Kasumi-1 (cell line): ENCODE measurements around the gene TBC1D1.
A peak's percentile ranks its signal among the peaks of the same experiment; 100 is the strongest.

ENCODE experiments used
- DNase-seq, 2 experiments: peaks; one replicate each; lab custom pipeline; 2025; lab: John Stamatoyannopoulos, UW

The TBC1D1 gene

GRCh38 chr4:38169524-38169923 is 278.6 kb downstream of the TBC1D1 start:
- no peak for DNase-seq

- no peak for DNase-seq
Measured at GRCh38 chr4:38170338-38171169, 279.7 kb downstream of the TBC1D1 start.

- no peak for DNase-seq
Measured at GRCh38 chr4:38172078-38172477, 281.2 kb downstream of the TBC1D1 start.

- DNase-seq: no peak
Measured at GRCh38 chr4:38173935-38174518, 283.1 kb downstream of the TBC1D1 start.

- peak; percentile 62 to 69 for DNase-seq
Measured at GRCh38 chr4:38174801-38175200, 283.9 kb downstream of the TBC1D1 start.

- DNase-seq: no peak
Measured at GRCh38 chr4:38176165-38176564, 285.3 kb downstream of the TBC1D1 start.

GRCh38 chr4:38177035-38177546 is 286.2 kb downstream of the TBC1D1 start:
- DNase-seq: peak; percentile 64 to 66

GRCh38 chr4:38177641-38178391 is 286.9 kb downstream of the TBC1D1 start:
- DNase-seq: no peak

GRCh38 chr4:38178392-38178995 is 287.6 kb downstream of the TBC1D1 start:
- DNase-seq: no peak

GRCh38 chr4:38179690-38180377 is 288.9 kb downstream of the TBC1D1 start:
- DNase-seq: peak; percentile 46 to 50

GRCh38 chr4:38180456-38180855 is 289.6 kb downstream of the TBC1D1 start:
- DNase-seq: no peak

- no peak for DNase-seq
Measured at GRCh38 chr4:38181286-38181685, 290.4 kb downstream of the TBC1D1 start.

- no peak for DNase-seq
Measured at GRCh38 chr4:38182334-38182998, 291.6 kb downstream of the TBC1D1 start.

- DNase-seq: no peak
Measured at GRCh38 chr4:38184404-38184803, 293.5 kb downstream of the TBC1D1 start.

- DNase-seq: no peak
Measured at GRCh38 chr4:38185406-38186144, 294.7 kb downstream of the TBC1D1 start.

GRCh38 chr4:38188136-38188535 is 297.3 kb downstream of the TBC1D1 start:
- no peak for DNase-seq

GRCh38 chr4:38188631-38189101 is 297.8 kb downstream of the TBC1D1 start:
- DNase-seq: no peak
